KMS-11 (cell line): Measurements from ENCODE around the gene HSD17B8.

Source experiments
- H2AFZ ChIP-seq: fragments of 200-600 bp; sonication (generic); 2 replicates; pipeline ENCODE4 v1.6.1; 2016; ENCODE audit warnings: antibody characterized with exemption, mixed run types, low read depth
- H3K27ac ChIP-seq: fragments of 200-600 bp; sonication (generic); 2 replicates; pipeline ENCODE4 v1.6.1; 2016; ENCODE audit warnings: mild to moderate bottlenecking, mixed run types
- H3K27me3 ChIP-seq: fragments of 200-600 bp; sonication (generic); 2 replicates; pipeline ENCODE4 v1.6.1; 2017; ENCODE audit warnings: mild to moderate bottlenecking, low read depth, mixed run types, moderate library complexity; ENCODE audit not compliant: insufficient read depth
- H3K36me3 ChIP-seq: fragments of 200-600 bp; sonication (generic); 2 replicates; pipeline ENCODE4 v1.6.1; 2017; ENCODE audit warnings: mild to moderate bottlenecking, mixed run types; ENCODE audit not compliant: insufficient read depth
- H3K4me1 ChIP-seq: fragments of 200-600 bp; sonication (generic); 2 replicates; pipeline ENCODE4 v1.6.1; 2016; ENCODE audit warnings: mild to moderate bottlenecking, low read depth, mixed run types; ENCODE audit not compliant: poor library complexity, severe bottlenecking
- H3K4me2 ChIP-seq: fragments of 200-600 bp; sonication (generic); 2 replicates; pipeline ENCODE4 v1.7.0; 2016; ENCODE audit warnings: mild to moderate bottlenecking, mixed run types
- H3K4me3 ChIP-seq: fragments of 200-600 bp; sonication (generic); IDR thresholded peaks from 2 replicates; pipeline ENCODE4 v1.6.1; 2017; ENCODE audit warnings: low read depth, low read length, mixed read lengths; ENCODE audit not compliant: insufficient read depth
- H3K79me2 ChIP-seq: fragments of 200-600 bp; sonication (generic); 2 replicates; pipeline ENCODE4 v1.6.1; 2016; ENCODE audit warnings: low read depth, mixed run types; ENCODE audit not compliant: insufficient read depth
- H3K9ac ChIP-seq: fragments of 200-600 bp; sonication (generic); 2 replicates; pipeline ENCODE4 v1.6.1; 2016; ENCODE audit warnings: mild to moderate bottlenecking, mixed run types
- H4K20me1 ChIP-seq: fragments of 200-600 bp; sonication (generic); 2 replicates; pipeline ENCODE4 v1.6.1; 2016; ENCODE audit warnings: mild to moderate bottlenecking, mixed run types; ENCODE audit not compliant: insufficient read depth
- TF ChIP-seq, protein P1 (sequence below): fragments of 200-600 bp; sonication (generic); conservative IDR thresholded peaks from 2 replicates; pipeline ENCODE4 v1.6.1; 2017; ENCODE audit warnings: low read depth, mild to moderate bottlenecking, antibody characterized with exemption, low read length, moderate library complexity, mixed read lengths

HSD17B8 gene

DNA sequence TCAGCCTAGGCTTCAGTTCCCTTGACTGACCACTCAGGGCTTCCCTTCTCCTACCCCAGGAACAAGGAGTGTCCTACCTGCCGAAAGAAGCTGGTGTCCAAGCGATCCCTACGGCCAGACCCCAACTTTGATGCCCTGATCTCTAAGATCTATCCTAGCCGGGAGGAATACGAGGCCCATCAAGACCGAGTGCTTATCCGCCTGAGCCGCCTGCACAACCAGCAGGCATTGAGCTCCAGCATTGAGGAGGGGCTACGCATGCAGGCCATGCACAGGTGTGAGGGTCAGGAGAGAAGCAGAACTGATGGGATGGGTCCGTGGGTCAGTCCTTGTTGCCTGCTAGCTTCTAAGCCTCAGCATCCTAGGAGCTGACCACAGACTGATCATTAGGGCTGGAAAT, 5.4 kb downstream of the HSD17B8 start:
- Histone ChIP-seq H3K36me3 (no peaks in the 10 kb centered on the region), H3K27ac (no peak overlapping the region), H3K9ac (no peak overlapping the region), H3K79me2 (no peaks in the 10 kb centered on the region), H3K4me2 (no peak overlapping the region), H3K4me1 (peaks cover 15% of the 10 kb centered on the region), H3K4me3 (no peak overlapping the region), H3K27me3 (no peaks in the 10 kb centered on the region), H2AFZ (no peak overlapping the region), H4K20me1 (no peaks in the 10 kb centered on the region)
- TF ChIP-seq, protein P1, sequence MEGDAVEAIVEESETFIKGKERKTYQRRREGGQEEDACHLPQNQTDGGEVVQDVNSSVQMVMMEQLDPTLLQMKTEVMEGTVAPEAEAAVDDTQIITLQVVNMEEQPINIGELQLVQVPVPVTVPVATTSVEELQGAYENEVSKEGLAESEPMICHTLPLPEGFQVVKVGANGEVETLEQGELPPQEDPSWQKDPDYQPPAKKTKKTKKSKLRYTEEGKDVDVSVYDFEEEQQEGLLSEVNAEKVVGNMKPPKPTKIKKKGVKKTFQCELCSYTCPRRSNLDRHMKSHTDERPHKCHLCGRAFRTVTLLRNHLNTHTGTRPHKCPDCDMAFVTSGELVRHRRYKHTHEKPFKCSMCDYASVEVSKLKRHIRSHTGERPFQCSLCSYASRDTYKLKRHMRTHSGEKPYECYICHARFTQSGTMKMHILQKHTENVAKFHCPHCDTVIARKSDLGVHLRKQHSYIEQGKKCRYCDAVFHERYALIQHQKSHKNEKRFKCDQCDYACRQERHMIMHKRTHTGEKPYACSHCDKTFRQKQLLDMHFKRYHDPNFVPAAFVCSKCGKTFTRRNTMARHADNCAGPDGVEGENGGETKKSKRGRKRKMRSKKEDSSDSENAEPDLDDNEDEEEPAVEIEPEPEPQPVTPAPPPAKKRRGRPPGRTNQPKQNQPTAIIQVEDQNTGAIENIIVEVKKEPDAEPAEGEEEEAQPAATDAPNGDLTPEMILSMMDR: no peak

DNA sequence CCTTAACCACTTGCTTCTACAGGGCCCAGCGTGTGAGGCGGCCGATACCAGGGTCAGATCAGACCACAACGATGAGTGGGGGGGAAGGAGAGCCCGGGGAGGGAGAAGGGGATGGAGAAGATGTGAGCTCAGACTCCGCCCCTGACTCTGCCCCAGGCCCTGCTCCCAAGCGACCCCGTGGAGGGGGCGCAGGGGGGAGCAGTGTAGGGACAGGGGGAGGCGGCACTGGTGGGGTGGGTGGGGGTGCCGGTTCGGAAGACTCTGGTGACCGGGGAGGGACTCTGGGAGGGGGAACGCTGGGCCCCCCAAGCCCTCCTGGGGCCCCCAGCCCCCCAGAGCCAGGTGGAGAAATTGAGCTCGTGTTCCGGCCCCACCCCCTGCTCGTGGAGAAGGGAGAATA, 6.7 kb downstream of the HSD17B8 start:
- Histone ChIP-seq H3K27me3 (no peaks in the 10 kb centered on the region), H4K20me1 (no peaks in the 10 kb centered on the region), H3K79me2 (no peaks in the 10 kb centered on the region), H3K36me3 (no peaks in the 10 kb centered on the region), H3K27ac (no peak overlapping the region), H3K4me1 (peaks cover 3% of the 10 kb centered on the region), H2AFZ (no peak overlapping the region), H3K4me2 (no peak overlapping the region), H3K4me3 (no peak overlapping the region), H3K9ac (no peak overlapping the region)
- TF ChIP-seq, protein P1: no peak

DNA sequence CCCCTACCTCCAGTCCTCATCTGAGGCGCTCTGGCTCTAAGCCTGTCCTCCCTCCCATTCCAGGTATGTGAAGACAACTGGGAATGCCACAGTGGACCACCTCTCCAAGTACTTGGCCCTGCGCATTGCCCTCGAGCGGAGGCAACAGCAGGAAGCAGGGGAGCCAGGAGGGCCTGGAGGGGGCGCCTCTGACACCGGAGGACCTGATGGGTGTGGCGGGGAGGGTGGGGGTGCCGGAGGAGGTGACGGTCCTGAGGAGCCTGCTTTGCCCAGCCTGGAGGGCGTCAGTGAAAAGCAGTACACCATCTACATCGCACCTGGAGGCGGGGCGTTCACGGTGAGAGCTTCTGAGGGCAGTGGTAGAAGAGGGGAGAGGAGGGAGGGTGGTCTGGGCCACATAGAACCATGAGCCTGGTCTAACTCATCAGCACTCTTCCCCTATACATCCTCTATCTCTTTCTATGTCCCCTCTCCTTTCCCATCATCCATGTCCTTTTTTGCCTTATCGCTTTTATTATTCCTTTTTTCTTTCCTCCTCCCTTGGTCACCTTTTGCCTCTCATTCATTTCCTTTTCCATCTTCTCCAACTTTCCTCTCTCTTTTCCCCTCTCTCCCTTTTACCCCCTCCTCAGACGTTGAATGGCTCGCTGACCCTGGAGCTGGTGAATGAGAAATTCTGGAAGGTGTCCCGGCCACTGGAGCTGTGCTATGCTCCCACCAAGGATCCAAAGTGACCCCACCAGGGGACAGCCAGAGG, 7.4 kb downstream of the HSD17B8 start:
- H3K4me2 ChIP-seq: no peak overlapping the region

DNA sequence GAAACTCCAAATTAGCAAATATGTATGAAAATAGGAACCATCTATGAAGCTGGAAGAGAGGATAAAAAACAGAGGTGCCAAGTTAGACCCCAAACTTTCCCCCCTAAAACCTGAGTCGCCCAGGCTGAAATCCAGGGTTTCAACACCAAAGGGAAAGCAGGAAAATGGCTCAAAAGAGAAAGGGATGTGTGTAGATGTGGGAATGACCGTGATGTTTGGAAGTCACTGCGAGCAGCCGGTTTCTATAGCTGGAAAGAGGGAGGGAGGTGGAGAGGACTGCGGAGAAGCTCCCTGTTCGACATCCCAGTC, 8.4 kb downstream of the HSD17B8 start:
- H4K20me1 ChIP-seq: no peaks in the 10 kb centered on the region
- H3K4me2 ChIP-seq: no peak overlapping the region
- TF ChIP-seq, protein P1: no peak
- H2AFZ ChIP-seq: no peak overlapping the region
- H3K27ac ChIP-seq: no peak overlapping the region
- H3K4me3 ChIP-seq: no peak overlapping the region
- no peaks in the 10 kb centered on the region for H3K27me3 ChIP-seq
- H3K9ac ChIP-seq: no peak overlapping the region
- H3K79me2 ChIP-seq: no peaks in the 10 kb centered on the region
- no peaks in the 10 kb centered on the region for H3K4me1 ChIP-seq
- no peaks in the 10 kb centered on the region for H3K36me3 ChIP-seq

More for the DNA sequence above, 7.4 kb downstream of the HSD17B8 start:
- TF ChIP-seq, protein P1: no peak
- H3K4me3 ChIP-seq: no peak overlapping the region
- no peaks in the 10 kb centered on the region for H4K20me1 ChIP-seq
- no peak overlapping the region for H3K27ac ChIP-seq
- H3K27me3 ChIP-seq: no peaks in the 10 kb centered on the region
- no peaks in the 10 kb centered on the region for H3K79me2 ChIP-seq
- H3K9ac ChIP-seq: no peak overlapping the region
- no peak overlapping the region for H2AFZ ChIP-seq
- no peaks in the 10 kb centered on the region for H3K4me1 ChIP-seq
- no peaks in the 10 kb centered on the region for H3K36me3 ChIP-seq
